ENCODE data around the gene HAPLN1. TPM values are rescaled to one million over a fixed set of nuclear protein-coding genes. Genes with fewer than 3 reads are reported as not detected.

The HAPLN1 gene
- total and polyA plus RNA-seq, 4 donors = 0.03 to 1.5 (median 0.15) TPM

- H3K27ac ChIP-seq (ENCODE audit: low read depth in 1 of 2, low read length in 1 of 2) = no peak overlapping the region
- no peaks in the 10 kb centered on the region for H3K27me3 ChIP-seq (ENCODE audit: control insufficient read depth in 3 of 3, insufficient read depth in 3 of 3, low read length in 2 of 3)
- TF ChIP-seq CTCF (IDR thresholded peaks at IDR 0.05; ENCODE audit: control extremely low read depth, extremely low read depth) = no peak
- H3K9ac ChIP-seq (ENCODE audit: insufficient read depth in 1 of 2, low read length in 2 of 2) = no peak overlapping the region
- no peaks in the 10 kb centered on the region for H3K36me3 ChIP-seq (ENCODE audit: control insufficient read depth in 4 of 4, insufficient read depth in 4 of 4, low read length in 4 of 4)
- no peak for DNase-seq
- H3K4me1 ChIP-seq (ENCODE audit: control insufficient read depth in 5 of 5, insufficient read depth in 5 of 5, low read length in 5 of 5) = no peaks in the 10 kb centered on the region
- no peak overlapping the region for H3K4me3 ChIP-seq
- ATAC-seq (ENCODE audit: insufficient read depth, low FRiP score) = no peak
- WGBS, 2 donors = 91 to 95% methylated on average over 2 of the region's 2 CpGs
- peaks cover 0 to 7% (median 2%) of the 10 kb centered on the region in 4 donors for H3K9me3 ChIP-seq (ENCODE audit: control insufficient read depth in 4 of 4, insufficient read depth in 3 of 4, low read length in 3 of 4)
Observed at GRCh38 chr5:83745816-83746215, 25.2 kb upstream of the HAPLN1 start.

GRCh38 chr5:83744821-83745220 is 24.2 kb upstream of the HAPLN1 start:
- no peak overlapping the region for H3K4me3 ChIP-seq
- no peak overlapping the region for H3K27ac ChIP-seq (ENCODE audit: low read depth in 1 of 2, low read length in 1 of 2)
- WGBS, 2 donors = 7 to 26% methylated on average over 1 of the region's 1 CpG
- DNase-seq = no peak
- H3K9ac ChIP-seq (ENCODE audit: insufficient read depth in 1 of 2, low read length in 2 of 2) = no peak overlapping the region
- H3K4me1 ChIP-seq (ENCODE audit: control insufficient read depth in 5 of 5, insufficient read depth in 5 of 5, low read length in 5 of 5) = no peaks in the 10 kb centered on the region
- no peaks in the 10 kb centered on the region for H3K36me3 ChIP-seq (ENCODE audit: control insufficient read depth in 4 of 4, insufficient read depth in 4 of 4, low read length in 4 of 4)
- no peak for TF ChIP-seq CTCF (IDR thresholded peaks at IDR 0.05; ENCODE audit: control extremely low read depth, extremely low read depth)
- H3K9me3 ChIP-seq (ENCODE audit: control insufficient read depth in 4 of 4, insufficient read depth in 3 of 4, low read length in 3 of 4) = peaks cover 0 to under 1% (median 0%) of the 10 kb centered on the region in 4 donors
- no peaks in the 10 kb centered on the region for H3K27me3 ChIP-seq (ENCODE audit: control insufficient read depth in 3 of 3, insufficient read depth in 3 of 3, low read length in 2 of 3)
- no peak for ATAC-seq (ENCODE audit: insufficient read depth, low FRiP score)

- Histone ChIP-seq H3K27ac (ENCODE audit: low read depth in 1 of 2, low read length in 1 of 2) (no peak overlapping the region), H3K27me3 (ENCODE audit: control insufficient read depth in 3 of 3, insufficient read depth in 3 of 3, low read length in 2 of 3) (no peaks in the 10 kb centered on the region), H3K4me3 (no peak overlapping the region), H3K9me3 (ENCODE audit: control insufficient read depth in 4 of 4, insufficient read depth in 3 of 4, low read length in 3 of 4) (no peaks in the 10 kb centered on the region), H3K4me1 (ENCODE audit: control insufficient read depth in 5 of 5, insufficient read depth in 5 of 5, low read length in 5 of 5) (no peaks in the 10 kb centered on the region), H3K9ac (ENCODE audit: insufficient read depth in 1 of 2, low read length in 2 of 2) (no peak overlapping the region), H3K36me3 (ENCODE audit: control insufficient read depth in 4 of 4, insufficient read depth in 4 of 4, low read length in 4 of 4) (no peaks in the 10 kb centered on the region)
- DNase-seq = no peak
- ATAC-seq (ENCODE audit: insufficient read depth, low FRiP score) = no peak
- 92 to 93% methylated on average over 4 of the region's 4 CpGs for WGBS, 2 donors
- TF ChIP-seq CTCF (IDR thresholded peaks at IDR 0.05; ENCODE audit: control extremely low read depth, extremely low read depth) = no peak
Observed at GRCh38 chr5:83742089-83742488, 21.4 kb upstream of the HAPLN1 start.

GRCh38 chr5:83741571-83741970 is 20.9 kb upstream of the HAPLN1 start:
- TF ChIP-seq CTCF (IDR thresholded peaks at IDR 0.05; ENCODE audit: control extremely low read depth, extremely low read depth) = no peak

More at GRCh38 chr5:83741571-83741970, 20.9 kb upstream of the HAPLN1 start:
- WGBS, 2 donors = 93 to 95% methylated on average over 3 of the region's 3 CpGs
- Histone ChIP-seq H3K9me3 (ENCODE audit: control insufficient read depth in 4 of 4, insufficient read depth in 3 of 4, low read length in 3 of 4) (no peaks in the 10 kb centered on the region), H3K36me3 (ENCODE audit: control insufficient read depth in 4 of 4, insufficient read depth in 4 of 4, low read length in 4 of 4) (no peaks in the 10 kb centered on the region), H3K4me1 (ENCODE audit: control insufficient read depth in 5 of 5, insufficient read depth in 5 of 5, low read length in 5 of 5) (no peaks in the 10 kb centered on the region), H3K9ac (ENCODE audit: insufficient read depth in 1 of 2, low read length in 2 of 2) (no peak overlapping the region), H3K27ac (ENCODE audit: low read depth in 1 of 2, low read length in 1 of 2) (no peak overlapping the region), H3K4me3 (no peak overlapping the region), H3K27me3 (ENCODE audit: control insufficient read depth in 3 of 3, insufficient read depth in 3 of 3, low read length in 2 of 3) (no peaks in the 10 kb centered on the region)
- DNase-seq (no peak), ATAC-seq (ENCODE audit: insufficient read depth, low FRiP score) (no peak)
